GM12864 (cell line): Measurements from ENCODE around the gene PSMC3.
A peak's percentile ranks its signal among the peaks of the same experiment; 100 is the strongest.

Source experiments
- DNase-seq: peaks from one replicate; pipeline ENCODE4 v3.0.0-alpha.2; 2011; ENCODE audit warnings: low read depth
- H3K4me3 ChIP-seq: 2 replicates; pipeline ENCODE4 v1.5.1; 2011; ENCODE audit warnings: mild to moderate bottlenecking, low read depth, low read length, control low read depth
- CTCF ChIP-seq: IDR thresholded peaks from 2 replicates; pipeline ENCODE4 v1.5.1; 2011; ENCODE audit warnings: low read depth, mild to moderate bottlenecking, moderate library complexity, low read length, control low read depth, inconsistent platforms; ENCODE audit errors: missing control alignments

The PSMC3 gene

GRCh38 chr11:47413908-47414684 is 12.1 kb downstream of the PSMC3 start:
- TF ChIP-seq CTCF: no peak
- no peak for DNase-seq
- no peak overlapping the region for H3K4me3 ChIP-seq

GRCh38 chr11:47413351-47413750 is 12.9 kb downstream of the PSMC3 start:
- no peak for DNase-seq
- TF ChIP-seq CTCF: no peak
- no peak overlapping the region for H3K4me3 ChIP-seq

- no peak for DNase-seq
- TF ChIP-seq CTCF: peak; percentile 92
- no peak overlapping the region for H3K4me3 ChIP-seq
Observed at GRCh38 chr11:47411884-47412746, 14.1 kb downstream of the PSMC3 start.

GRCh38 chr11:47410370-47411264 is 15.6 kb downstream of the PSMC3 start:
- no peak for DNase-seq
- TF ChIP-seq CTCF: no peak
- no peak overlapping the region for H3K4me3 ChIP-seq

- peak overlapping the region; percentile 65 for H3K4me3 ChIP-seq
- no peak for TF ChIP-seq CTCF
Observed at GRCh38 chr11:47409440-47410369, 16.5 kb downstream of the PSMC3 start.

More at GRCh38 chr11:47409440-47410369, 16.5 kb downstream of the PSMC3 start:
- DNase-seq: no peak
